Esophagus muscularis mucosa (tissue), 4 donors: ENCODE results near the gene FNIP2. TPM values are rescaled to one million over a fixed set of nuclear protein-coding genes. Genes with fewer than 3 reads are reported as not detected.
"Not testable (repeated sequence)": the region's sequence is repeated elsewhere in the genome, so short reads cannot be mapped to it uniquely, and the experiment has no call there.

Source experiments
- DNase-seq: peaks from one replicate; pipeline ENCODE4 v3.0.0-alpha.2; 2017; ENCODE audit errors: extremely low spot score
- H3K27ac ChIP-seq, 4 donors: fragments of 200-600 bp; sonication (generic); replicated peaks in 1 of 4; 1 replicate in 3 of 4; 2 replicates in 1 of 4; pipeline ENCODE4 v1.5.1; 2016 to 2019; ENCODE audit warnings: mild to moderate bottlenecking in 1 of 4
- H3K27me3 ChIP-seq, 4 donors: fragments of 200-600 bp; sonication (generic); one replicate each; pipeline versions ENCODE4 v1.5.1 to v1.6.0; 2016 to 2019
- H3K36me3 ChIP-seq, 4 donors: fragments of 200-600 bp; sonication (generic); one replicate each; pipeline ENCODE4 v1.5.1; 2016 to 2019
- H3K4me1 ChIP-seq, 4 donors: fragments of 200-600 bp; sonication (generic); one replicate each; pipeline ENCODE4 v1.5.1; 2016 to 2019
- H3K4me3 ChIP-seq, 4 donors: fragments of 200-600 bp; sonication (generic); 1 replicate in 2 of 4; 2 replicates in 2 of 4; pipeline ENCODE4 v1.5.1; 2016 to 2019; ENCODE audit warnings: mild to moderate bottlenecking in 4 of 4, moderate library complexity in 1 of 4
- H3K9me3 ChIP-seq, 4 donors: fragments of 200-600 bp; sonication (generic); 1 replicate in 3 of 4; 2 replicates in 1 of 4; pipeline ENCODE4 v1.5.1; 2016 to 2019
- CTCF ChIP-seq, 3 experiments: fragments of 200-600 bp in 2 of 3; fragments of 450-650 bp in 1 of 3; sonication (generic) in 2 of 3; IDR thresholded peaks; one replicate each; pipeline ENCODE4 v1.5.1; 2017 to 2019; ENCODE audit warnings: antibody characterized with exemption in 3 of 3, mild to moderate bottlenecking in 2 of 3, moderate library complexity in 1 of 3
- EP300 ChIP-seq: sonication (generic); formaldehyde crosslinking; IDR thresholded peaks from one replicate; pipeline ENCODE4 v1.6.1; 2017; ENCODE audit warnings: antibody characterized with exemption
- POLR2A ChIP-seq: fragments of 450-650 bp; IDR thresholded peaks from one replicate; pipeline ENCODE4 v1.6.1; 2017; ENCODE audit warnings: antibody characterized with exemption, moderate library complexity, mild to moderate bottlenecking, low read depth
- POLR2AphosphoS5 ChIP-seq, 2 donors: sonication (generic); formaldehyde crosslinking; IDR thresholded peaks; one replicate each; pipeline ENCODE4 v1.6.1; 2017; ENCODE audit warnings: antibody characterized with exemption in 2 of 2
- WGBS: methylation state at CpG from one replicate; pipeline ENCODE4 v1.1.5; 2018; 5-methylcytosine and 5-hydroxymethylcytosine counted together
- intact Hi-C: fragments of 100-400 bp; cut with DNase I; formaldehyde crosslinking; loops from one replicate; pipeline ENCODE4 v1.15.1; 2023
- total RNA-seq, 4 donors: library from RNA; depleted of rRNA; stranded (reverse); fragments of >200 nt; gene quantifications; one replicate each; pipeline versions ENCODE4 v1.1.0 to v1.2.1, GENCODE V29; 2016

Gene FNIP2
- total RNA-seq, 4 donors from 2014 or later: 80.0 to 97.7 (median 87.4) TPM

GRCh38 chr4:158945529-158946108 lies 176.8 kb downstream of the FNIP2 start:
- no peaks in the 10 kb centered on the region for H3K36me3 ChIP-seq
- no peak overlapping the region for H3K27ac ChIP-seq
- H3K9me3 ChIP-seq: no peaks in the 10 kb centered on the region
- 89% methylated on average over 5 of the region's 5 CpGs for WGBS
- no peak overlapping the region for H3K4me3 ChIP-seq
- H3K27me3 ChIP-seq: no peaks in the 10 kb centered on the region
- DNase-seq: no peak
- TF ChIP-seq POLR2AphosphoS5 (IDR thresholded peaks at IDR 0.05) (no peak), CTCF (IDR thresholded peaks at IDR 0.05) (no peak), POLR2A (no peak), EP300 (no peak)
- H3K4me1 ChIP-seq: no peaks in the 10 kb centered on the region
- intact Hi-C loops: no loop called here

GRCh38 chr4:158946825-158947224 lies 178.0 kb downstream of the FNIP2 start:
- peaks cover 0 to 6% (median 2%) of the 10 kb centered on the region in 4 donors for H3K9me3 ChIP-seq
- H3K27ac ChIP-seq: no peak overlapping the region
- DNase-seq: no peak
- WGBS: 92% methylated on average over 3 of the region's 3 CpGs
- H3K27me3 ChIP-seq: no peaks in the 10 kb centered on the region
- no peak for TF ChIP-seq POLR2AphosphoS5 (IDR thresholded peaks at IDR 0.05)
- TF ChIP-seq POLR2A: no peak
- TF ChIP-seq CTCF (IDR thresholded peaks at IDR 0.05): no peak
- no peaks in the 10 kb centered on the region for H3K4me1 ChIP-seq
- H3K4me3 ChIP-seq: no peak overlapping the region
- H3K36me3 ChIP-seq: no peaks in the 10 kb centered on the region
- intact Hi-C loops: no loop called here

- Histone ChIP-seq H3K36me3 (no peaks in the 10 kb centered on the region), H3K4me1 (no peaks in the 10 kb centered on the region), H3K27ac (no peak overlapping the region), H3K27me3 (no peaks in the 10 kb centered on the region), H3K9me3 (peaks cover 0 to 17% (median 14%) of the 10 kb centered on the region in 4 donors), H3K4me3 (no peak overlapping the region)
- intact Hi-C loops: no loop called here
- no peak for DNase-seq
- WGBS: 93% methylated on average over 2 of the region's 2 CpGs
- TF ChIP-seq POLR2A (no peak), POLR2AphosphoS5 (IDR thresholded peaks at IDR 0.05) (no peak), CTCF (IDR thresholded peaks at IDR 0.05) (no peak)
These were observed 179.2 kb downstream of the FNIP2 start for GRCh38 chr4:158948071-158948470.

GRCh38 chr4:158949099-158949498 lies 180.3 kb downstream of the FNIP2 start:
- Histone ChIP-seq H3K36me3 (no peaks in the 10 kb centered on the region), H3K27ac (no peak overlapping the region), H3K9me3 (peaks cover 0 to 18% (median 14%) of the 10 kb centered on the region in 4 donors), H3K4me3 (no peak overlapping the region), H3K4me1 (no peaks in the 10 kb centered on the region), H3K27me3 (no peaks in the 10 kb centered on the region)
- no peak for DNase-seq
- intact Hi-C loops: no loop called here
- TF ChIP-seq POLR2A: no peak
- TF ChIP-seq EP300: no peak
- TF ChIP-seq CTCF (IDR thresholded peaks at IDR 0.05): no peak
- TF ChIP-seq POLR2AphosphoS5 (IDR thresholded peaks at IDR 0.05): no peak

- H3K4me1 ChIP-seq, H3K27ac ChIP-seq, DNase-seq, intact Hi-C loops, H3K27me3 ChIP-seq, H3K4me3 ChIP-seq, H3K36me3 ChIP-seq: not testable (repeated sequence)
- WGBS: 93% methylated on average over 2 of the region's 2 CpGs
- peaks cover 0 to 18% (median 14%) of the 10 kb centered on the region in 4 donors for H3K9me3 ChIP-seq
These were observed 183.5 kb downstream of the FNIP2 start for GRCh38 chr4:158952221-158952774.

GRCh38 chr4:158956345-158956744 lies 187.5 kb downstream of the FNIP2 start:
- H3K4me1 ChIP-seq, H3K27ac ChIP-seq, DNase-seq, H3K27me3 ChIP-seq, H3K36me3 ChIP-seq, intact Hi-C loops, H3K4me3 ChIP-seq: not testable (repeated sequence)
- WGBS: 96% methylated on average over 9 of the region's 9 CpGs
- H3K9me3 ChIP-seq: peaks cover 0 to 17% (median 14%) of the 10 kb centered on the region in 4 donors

- intact Hi-C loops, H3K36me3 ChIP-seq, H3K27me3 ChIP-seq, H3K4me3 ChIP-seq, DNase-seq, H3K4me1 ChIP-seq, H3K27ac ChIP-seq: not testable (repeated sequence)
- WGBS: 95% methylated on average over 3 of the region's 3 CpGs
- H3K9me3 ChIP-seq: peaks cover 0 to 12% (median 11%) of the 10 kb centered on the region in 4 donors
These were observed 188.1 kb downstream of the FNIP2 start for GRCh38 chr4:158956918-158957317.
